ENCODE data around the gene TCEAL1.
"Not testable (repeated sequence)": the region's sequence is repeated elsewhere in the genome, so short reads cannot be mapped to it uniquely, and the experiment has no call there.

TCEAL1 gene

DNA sequence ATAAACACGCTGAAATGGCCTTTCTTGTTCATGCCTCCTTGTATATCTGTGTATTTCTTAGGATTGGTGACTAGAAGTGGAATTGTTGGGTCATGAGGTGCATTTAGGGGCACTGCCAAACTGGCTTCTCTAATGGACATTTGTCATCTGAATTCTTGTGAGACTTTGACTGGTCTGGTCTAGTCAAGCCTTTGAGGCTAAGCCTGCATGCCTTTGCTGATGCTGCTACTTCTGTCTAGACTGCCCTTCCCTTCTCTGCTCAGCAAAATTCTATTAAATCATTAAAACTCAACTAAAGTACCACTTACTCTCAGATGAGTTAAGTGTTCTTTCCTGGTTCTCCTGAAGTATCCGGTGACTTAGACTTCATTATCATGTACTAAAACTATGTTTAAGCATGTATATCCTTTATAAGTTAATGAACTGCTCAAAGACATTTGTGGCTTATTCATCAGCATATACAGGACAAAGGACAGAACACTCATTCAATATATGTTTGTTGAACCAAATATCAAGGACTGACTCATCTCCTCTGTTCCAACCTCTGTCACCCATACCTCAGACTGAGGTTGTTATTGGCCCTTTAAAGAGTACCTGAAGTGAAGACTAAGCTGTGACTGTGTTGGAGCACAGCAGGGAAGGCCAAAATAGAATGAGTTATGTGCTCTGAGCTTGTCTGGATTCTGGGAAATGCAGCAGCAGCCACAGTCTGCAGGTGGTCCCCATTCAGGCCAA lies 9.0 kb downstream of the TCEAL1 start:
- no peak for DNase-seq

DNA sequence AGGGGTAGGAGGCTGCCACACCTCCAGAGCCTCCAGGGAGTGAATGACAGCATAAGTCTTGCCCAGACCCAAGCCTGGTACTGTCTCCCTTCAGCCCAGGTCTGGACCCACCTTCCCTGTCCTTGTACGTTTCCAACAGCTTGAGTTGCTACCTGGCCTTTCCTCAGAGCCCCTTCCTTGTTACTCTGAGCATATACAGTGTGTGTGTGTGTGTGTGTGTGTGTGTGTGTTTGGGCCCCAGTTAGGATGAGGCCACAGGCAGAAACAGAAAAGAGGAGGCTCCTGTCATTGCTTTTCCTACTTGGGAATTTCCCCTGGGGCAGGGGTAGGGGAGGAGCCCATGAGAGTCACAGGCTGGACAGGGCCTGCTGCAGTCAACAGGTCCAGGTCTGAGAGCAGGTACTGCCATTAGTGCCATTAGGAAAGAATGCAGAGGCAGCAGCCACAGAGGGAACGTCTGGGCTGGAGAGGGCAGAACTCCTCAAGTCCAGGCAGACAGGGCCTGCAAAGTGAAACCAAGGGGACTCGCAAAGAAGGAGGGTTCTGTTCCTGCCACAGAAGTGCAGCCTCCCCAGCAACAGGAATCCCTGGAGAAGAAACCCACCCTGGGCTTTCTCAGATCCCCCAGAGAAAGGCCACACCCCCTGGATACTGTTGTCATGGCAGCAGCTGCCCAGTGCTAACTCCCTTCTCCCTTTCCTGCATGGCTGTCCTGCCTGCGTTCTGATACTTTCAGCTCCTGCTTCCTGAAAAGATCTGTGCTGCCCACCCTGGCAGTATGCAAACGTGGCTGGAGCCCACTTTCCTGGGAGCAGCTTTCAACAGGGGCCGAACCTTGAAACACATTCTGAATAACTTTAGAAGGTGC lies 9.9 kb downstream of the TCEAL1 start:
- DNase-seq: peak; percentile 8

DNA sequence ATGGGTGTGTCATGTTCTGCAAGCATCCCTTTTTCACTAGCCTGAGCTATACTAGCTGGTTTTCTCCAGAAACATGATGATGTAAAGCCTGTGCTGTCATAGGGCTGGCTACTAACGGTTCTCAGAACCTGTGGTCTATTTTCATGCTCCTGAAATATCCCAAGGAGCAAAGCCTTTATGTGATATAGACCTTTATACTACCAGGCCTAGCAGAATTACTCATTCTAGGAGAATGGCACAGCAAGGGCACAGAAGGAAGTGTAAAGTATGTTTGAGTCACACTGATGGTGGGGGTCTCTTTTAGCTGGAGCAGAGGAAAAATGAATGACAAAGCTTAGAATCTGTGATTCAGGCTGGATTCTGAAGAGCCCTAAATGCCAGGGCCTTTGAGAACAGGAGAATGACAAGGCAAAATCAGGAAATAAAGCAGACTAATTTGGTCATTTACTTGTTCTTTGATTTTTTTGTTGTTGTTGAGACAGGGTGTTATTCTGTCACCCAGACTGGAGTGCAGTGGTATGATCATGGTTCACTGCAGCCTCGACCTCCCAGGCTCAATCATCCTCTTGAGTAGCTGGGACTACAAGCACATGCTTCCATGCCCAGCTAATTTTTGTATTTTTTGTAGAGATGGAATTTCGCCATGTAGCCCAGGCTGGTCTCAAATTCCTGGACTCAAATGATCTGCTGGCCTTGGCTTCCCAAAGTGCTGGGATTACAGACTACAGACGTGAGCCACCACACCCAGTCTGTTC lies 11.8 kb downstream of the TCEAL1 start:
- no peak for DNase-seq

DNA sequence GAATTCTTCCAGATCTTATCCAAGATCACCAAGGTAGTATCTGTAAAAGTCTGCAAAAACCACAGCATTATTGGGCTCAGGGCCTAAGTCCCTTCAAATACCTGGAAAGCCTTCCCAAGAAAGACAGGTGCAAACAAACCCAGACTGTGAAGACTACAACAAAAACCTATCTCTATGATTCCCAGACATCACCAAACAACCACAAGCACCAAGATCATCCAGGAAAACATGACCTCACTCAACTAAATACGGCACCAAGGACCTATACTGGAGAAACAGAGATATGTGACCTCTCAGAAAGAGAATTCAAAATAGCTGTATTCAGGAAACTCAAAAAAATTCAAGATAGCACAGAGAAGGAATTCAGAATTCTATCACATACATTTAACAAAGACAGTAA lies 15.3 kb downstream of the TCEAL1 start:
- DNase-seq: no peak

DNA sequence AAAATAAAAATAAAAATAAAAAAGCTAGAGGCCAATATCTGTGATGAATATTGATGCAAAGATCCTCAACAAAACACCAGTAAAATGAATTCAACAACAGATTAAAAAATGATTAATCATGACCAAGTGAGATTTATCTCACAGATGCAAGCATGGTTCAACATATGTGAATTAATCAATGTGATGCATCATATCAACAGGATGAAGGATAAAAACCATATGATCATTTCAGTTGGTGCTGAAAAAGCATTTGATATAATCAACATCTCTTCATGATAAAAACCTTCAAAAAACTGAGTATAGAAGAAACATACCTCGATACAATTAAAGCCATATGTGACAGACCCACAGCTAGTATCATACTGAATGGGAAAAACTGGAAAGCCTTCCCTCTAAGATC lies 18.9 kb downstream of the TCEAL1 start:
- DNase-seq: no peak

DNA sequence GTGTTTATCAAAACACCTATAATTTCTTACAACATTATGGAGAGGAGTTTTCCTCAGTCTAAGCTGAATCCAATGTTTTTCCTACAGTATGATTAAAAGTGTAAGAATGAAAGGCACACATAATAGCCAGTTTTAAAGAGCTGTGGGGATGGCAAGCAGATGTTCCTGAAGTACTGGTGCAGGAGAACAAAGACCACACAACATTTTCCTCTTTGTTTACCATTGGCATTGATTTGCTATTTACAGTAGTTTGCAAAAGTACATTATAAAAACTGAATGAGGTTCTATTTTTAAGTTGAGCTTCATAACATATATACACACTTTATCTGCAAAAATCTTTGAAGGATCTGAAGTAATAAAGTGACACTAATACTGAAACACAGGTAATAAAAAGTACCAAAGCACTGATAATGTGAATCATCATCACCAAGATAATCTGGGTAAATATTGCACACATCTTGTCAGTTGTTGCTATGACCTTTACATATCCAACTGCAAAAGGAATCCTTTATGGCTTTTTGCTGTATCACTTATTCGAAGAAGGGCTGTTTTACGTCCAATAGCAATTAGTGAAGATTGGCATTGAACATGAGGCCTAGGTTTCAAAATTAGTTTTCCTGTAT lies 22.5 kb downstream of the TCEAL1 start:
- DNase-seq: no peak

DNA sequence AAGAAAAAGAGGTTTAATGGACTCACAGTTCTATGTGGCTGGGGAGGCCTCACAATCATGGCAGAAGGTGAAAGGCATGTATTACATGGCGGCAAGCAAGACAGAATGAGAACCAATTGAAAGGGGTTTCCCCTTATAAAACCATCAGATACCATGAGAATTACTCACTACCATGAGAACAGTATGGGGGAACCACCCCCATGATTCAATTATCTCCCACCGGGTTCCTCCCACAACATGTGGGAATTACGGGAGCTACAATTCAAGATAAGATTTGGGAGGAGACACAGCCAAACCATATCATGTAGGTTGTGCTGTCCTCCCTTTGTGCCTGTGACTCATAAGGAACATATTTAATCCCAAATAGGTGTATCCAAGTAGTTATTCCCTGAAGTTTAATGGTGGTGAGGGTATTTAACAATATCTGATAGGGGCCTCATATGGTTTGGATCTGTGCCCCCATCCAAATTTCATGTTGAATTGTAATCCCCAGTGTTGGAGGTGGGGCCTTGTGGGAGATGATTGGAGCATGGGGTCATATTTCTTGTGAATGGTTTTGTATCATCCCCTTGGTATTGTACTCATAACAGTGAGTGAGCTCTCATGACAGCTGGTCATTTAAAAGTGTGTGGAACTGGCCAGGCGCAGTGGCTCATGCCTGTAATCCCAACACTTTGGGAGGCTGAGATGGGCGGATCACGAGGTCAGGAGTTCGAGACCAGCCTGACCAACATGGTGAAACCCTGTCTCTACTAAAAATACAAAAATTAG lies 26.6 kb downstream of the TCEAL1 start:
- DNase-seq: not testable (repeated sequence)

DNA sequence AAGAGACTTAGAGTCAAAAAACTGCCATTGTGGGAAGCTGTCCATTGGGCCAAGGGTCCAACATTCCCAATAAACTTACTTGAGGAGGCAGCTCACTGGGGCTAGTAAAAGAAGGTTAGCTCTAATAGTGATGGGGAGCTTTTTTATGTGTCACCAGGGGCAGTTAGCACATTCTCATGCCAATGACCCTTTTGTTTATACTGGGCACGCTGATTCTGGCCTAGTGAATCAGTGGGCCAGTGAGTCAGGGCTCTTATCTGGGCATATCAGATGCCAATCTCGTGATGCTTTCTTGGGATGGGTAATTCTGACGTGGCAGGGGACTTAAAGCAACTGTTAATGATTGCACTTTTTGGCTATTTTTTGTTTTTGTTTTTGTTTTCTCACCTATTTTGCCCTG lies 27.8 kb downstream of the TCEAL1 start:
- DNase-seq: no peak

DNA sequence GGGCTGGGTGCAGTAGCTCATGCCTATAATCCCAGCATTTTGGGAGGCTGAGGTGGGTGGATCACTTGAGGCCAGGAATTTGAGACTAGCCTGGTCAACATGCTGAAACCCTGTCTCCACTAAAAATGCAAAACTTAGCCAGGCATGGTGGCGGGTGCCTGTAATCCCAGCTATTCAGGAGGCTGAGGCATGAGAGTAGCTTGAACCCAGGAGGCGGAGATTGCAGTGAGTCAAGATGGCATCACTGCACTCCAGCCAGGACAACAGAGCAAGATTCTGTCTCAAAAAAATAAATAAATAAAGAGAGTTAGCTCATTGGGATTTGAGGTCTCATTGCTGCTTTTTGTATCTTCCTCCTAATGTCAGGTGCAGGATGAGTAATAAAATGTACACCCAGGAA lies 28.3 kb downstream of the TCEAL1 start:
- not testable (repeated sequence) for DNase-seq

DNA sequence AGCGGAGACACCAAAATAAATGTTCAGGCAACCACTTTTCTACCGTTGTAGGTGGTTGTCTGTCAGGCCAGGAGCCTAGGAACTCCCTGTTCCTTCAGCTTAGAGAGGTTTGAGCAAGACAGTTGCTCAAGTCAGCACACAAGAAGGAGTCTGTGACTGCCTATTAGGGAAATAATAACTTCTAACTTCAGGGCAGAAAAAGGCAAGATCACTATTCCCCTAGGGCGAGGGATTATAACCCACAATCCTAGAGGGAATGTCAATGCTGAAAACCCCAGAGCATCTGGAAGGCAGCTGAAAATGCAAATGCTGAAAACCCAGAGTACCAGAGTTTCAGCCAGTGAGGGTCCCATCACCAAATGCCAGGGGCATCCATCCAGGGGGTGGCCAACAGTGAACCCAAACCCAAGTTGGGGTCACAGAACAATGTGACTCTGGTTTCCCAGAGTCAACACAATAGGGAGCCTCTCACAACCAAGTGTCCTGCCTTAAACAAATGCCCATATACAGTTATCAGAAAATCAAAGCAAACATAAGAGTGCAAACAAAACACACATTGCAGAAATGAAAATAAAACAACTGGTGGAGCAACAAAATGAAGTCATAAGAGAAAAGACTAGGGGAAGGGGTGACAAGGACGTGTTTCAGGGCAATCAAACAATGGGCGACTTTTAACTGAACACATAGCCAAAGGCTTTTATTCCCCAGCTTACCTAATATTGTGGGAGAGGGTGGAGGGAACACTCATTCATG lies 30.1 kb downstream of the TCEAL1 start:
- DNase-seq: no peak

DNA sequence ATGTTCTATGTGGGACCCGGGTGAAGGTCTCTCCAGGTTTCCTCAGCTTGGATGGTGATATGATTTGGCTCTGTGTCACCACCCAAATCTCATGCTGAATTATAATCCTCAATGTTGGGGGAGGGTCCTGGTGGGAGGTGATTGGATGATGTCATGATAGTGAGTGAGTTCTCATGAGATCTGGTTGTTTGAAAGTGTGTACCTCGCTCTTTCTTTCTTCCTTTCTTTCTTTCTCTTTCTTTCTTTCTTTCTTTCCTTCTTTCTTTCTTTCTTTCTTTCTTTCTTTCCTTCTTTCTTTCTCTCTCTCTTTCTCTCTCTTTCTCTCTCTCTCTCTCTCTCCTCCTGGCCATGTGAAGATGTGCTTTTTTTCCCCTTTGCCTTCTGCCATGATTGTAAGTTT lies 30.7 kb downstream of the TCEAL1 start:
- DNase-seq: not testable (repeated sequence)

DNA sequence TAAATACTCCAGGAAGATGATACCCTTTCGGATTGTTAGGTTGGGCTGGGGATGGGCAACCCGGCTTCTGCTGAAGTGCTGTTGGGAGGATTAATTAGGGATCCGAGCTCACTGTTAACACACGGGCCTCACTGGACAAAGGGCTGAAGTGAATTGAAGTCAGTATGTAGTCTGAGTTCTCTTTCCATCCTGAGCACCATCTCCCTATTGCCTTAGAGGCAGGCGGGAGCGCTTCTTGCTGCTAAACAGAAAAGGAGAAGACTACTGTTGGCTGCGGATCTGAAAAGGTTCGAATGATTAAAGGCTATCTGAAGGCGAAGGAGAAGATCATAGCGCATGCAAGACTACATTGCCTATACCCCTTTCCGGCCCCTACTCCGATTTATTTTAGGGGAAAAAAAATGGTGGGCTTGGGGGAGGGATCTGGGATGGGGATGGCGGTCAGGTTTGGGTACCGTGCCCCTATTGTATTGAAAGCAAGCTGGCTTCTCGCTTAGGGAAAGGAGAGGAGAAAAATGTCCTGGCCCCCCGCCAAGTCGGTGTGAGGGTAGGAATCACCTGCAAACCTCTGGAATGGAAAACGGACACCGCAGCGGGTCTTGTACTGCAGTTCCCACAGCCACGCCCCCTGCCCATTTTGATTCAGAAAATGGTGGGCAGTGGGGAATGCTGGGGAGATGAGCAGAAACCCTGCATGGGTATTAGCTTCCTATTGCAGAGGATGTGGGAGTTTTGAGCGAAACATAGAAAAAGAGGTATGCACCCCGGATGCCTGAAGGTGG lies 35.4 kb downstream of the TCEAL1 start:
- DNase-seq: no peak

DNA sequence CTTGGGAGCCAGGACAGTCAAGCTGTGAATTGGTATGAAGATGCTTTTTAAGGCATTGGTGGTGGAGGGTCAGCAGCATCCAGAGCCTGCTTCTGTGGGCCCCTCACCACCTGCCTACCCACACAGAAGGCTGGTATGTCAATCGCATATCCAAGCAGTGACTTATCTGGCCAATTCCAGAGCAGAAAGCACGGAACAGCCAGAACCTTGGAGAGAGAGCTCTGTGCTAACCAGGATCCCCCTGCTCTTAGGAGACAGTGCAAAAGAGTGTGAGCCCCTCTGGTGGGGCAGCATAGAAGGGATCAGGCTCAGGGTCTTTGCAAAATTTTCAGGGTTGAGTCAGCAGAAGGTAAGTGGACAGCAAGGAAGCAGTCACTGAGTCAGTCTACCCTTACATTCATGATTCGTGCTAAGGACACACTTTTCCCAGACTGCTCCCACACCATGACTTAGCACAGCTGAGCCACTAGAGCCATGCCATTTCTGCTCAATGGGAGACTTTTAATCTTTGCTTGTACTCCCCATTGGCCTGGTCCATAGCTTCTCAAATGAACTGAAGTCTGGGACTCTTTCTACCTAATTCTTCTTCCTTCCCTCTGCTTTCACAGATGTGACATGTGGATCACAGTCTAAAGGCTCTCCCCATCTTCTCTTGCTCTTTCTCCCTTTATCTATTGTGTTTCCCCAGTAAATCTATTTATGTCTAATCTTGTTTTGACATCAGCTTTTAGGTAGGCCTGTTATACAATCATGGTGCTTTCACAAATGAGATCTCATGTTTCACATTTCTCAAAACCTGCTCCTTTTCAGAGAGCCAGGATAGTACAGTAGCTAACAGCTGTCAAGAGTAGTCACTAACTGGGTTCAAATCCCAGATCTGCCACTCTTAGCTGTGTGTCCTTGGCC lies 37.7 kb downstream of the TCEAL1 start:
- DNase-seq: no peak

DNA sequence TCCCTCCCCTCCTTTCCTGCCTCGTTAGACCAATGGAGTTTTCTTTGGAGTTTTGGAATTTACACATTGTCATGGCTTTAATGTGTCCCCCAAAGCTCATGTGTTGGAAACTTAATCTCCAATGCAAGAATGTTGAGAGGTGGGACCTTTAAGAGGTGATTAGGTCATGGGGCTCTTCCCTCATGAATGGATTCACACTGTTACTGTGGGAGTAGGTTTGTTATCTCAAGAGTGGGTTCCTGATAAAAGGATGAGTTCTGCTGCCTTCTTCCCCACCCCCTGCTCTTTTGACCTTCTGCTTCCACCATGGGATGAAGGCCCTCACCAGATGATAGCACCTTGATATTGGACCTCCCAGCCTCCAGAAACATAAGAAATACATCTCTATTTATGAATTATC lies 41.0 kb downstream of the TCEAL1 start:
- no peak for DNase-seq

DNA sequence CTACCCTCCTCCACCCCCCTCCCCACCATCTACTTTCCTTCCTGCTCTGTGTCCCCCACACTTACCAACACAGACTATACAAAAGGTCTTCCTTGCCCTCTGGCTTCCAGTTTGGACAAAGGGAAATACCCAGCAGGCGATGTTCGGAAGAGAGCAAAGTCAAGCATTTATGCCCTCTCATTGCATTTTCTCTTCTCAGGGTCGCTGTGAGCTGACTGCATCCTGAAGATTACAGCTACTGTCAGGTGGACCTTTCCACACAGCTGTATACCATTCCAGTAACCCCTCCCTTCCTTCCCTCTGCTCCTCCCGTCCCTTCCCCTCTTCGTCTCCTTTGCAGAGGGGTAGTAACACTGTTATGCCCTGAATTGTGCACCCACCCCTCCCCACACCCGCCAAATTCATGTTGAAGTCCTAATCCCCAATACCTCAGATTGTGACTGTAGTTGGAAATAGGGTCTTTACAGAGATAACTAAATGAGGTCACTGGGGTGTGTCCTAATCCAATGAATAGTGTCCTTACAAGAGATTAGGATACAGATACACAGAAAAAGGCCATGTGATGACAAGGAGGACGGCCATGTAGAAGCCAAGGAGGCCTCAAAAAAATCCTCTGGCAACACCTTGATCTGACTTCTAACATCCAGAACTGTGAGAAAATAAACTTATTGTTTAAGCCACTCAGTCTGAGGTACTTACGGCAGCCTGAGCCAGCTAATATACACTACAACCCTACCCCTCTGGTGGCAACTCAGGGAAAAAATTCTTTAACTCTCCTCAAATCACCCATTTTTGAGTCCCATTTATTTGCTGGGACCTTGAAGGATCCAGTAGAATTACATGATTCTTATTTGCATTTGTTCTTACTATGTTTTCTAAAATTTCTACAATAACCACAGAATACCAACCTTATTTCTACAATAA lies 46.0 kb downstream of the TCEAL1 start:
- DNase-seq: no peak

DNA sequence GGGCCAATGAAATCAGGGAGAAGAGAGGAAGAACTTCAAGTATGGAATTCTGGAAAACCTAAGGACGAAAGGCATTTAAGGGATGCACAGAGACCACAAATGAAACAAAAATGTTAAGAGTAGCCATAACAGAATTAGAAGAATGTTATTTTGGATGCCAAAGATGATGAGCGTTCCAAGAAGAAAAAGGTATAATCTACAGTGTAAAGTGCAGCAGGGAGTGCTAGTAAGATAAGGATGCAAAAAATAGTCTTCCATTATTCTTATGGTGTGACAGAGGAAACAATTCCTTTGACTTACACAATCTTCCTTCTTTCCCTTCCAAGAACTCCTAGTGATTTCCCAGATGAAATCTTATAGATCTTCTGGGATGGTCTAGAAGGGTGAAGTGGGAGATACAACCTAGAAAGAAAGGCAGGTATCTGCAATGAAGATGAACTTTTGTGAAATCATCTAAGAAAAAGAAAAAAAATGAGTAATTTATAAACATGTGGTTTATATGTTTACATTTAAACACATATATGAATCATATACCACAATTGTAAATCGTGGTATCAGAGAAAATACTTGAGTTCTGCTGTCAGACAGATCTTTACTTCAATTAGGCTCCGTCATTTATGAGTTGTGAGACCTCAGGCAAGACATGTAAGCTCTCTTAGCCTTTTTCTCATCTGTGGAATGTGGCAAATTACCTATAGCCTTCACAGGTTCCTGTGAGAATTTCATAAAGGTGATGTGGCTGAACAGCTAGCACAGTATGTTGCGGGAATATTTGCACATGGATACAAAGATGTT lies 49.6 kb downstream of the TCEAL1 start:
- DNase-seq: no peak

Data from COR-L47 (cell line).